Measurements from ENCODE around the gene SPOCK2.

- TF ChIP-seq EZH2phosphoT487 (conservative IDR thresholded peaks at IDR 0.05; ENCODE audit: low read length) (no peak), CTCF (IDR thresholded peaks at IDR 0.05; ENCODE audit: insufficient read depth, low read length, poor library complexity, severe bottlenecking) (no peak)
Measured at GRCh38 chr10:72124381-72124780, 36.0 kb upstream of the SPOCK2 start.
